ENCODE results near the gene ARGLU1.

DNA sequence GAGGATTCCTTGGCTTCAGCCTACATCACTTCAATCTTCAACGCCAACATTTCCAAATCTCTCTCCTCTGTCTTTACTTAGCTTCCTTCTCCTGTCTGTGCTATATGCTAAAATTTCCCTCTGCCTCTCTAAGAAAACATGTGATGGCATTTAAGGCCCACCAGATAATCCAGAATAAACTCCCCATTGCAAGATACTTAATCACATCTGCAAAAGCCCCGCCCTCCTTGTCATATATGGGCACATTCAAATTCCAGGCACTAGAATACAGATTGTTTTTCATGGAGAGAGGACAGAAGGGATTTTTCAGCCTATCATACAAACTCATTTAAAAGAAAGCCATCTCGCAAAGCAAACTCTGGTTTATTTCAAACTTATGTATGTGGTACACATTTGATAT, 16.2 kb downstream of the ARGLU1 start:
- TF ChIP-seq, protein P1, sequence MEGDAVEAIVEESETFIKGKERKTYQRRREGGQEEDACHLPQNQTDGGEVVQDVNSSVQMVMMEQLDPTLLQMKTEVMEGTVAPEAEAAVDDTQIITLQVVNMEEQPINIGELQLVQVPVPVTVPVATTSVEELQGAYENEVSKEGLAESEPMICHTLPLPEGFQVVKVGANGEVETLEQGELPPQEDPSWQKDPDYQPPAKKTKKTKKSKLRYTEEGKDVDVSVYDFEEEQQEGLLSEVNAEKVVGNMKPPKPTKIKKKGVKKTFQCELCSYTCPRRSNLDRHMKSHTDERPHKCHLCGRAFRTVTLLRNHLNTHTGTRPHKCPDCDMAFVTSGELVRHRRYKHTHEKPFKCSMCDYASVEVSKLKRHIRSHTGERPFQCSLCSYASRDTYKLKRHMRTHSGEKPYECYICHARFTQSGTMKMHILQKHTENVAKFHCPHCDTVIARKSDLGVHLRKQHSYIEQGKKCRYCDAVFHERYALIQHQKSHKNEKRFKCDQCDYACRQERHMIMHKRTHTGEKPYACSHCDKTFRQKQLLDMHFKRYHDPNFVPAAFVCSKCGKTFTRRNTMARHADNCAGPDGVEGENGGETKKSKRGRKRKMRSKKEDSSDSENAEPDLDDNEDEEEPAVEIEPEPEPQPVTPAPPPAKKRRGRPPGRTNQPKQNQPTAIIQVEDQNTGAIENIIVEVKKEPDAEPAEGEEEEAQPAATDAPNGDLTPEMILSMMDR (IDR thresholded peaks at IDR 0.05; ENCODE audit: insufficient read depth, low read depth, low read length), result no peak
- no peak for TF ChIP-seq EZH2 (IDR thresholded peaks at IDR 0.05; ENCODE audit: insufficient read depth, low read length)
